DMS114 treated with DMSO at 0.1 percent for 48 hours (cell line): ENCODE results near the gene GSTM3.
"Not testable (repeated sequence)": the region's sequence is repeated elsewhere in the genome, so short reads cannot be mapped to it uniquely, and the experiment has no call there.

Source experiments
- DNase-seq: peaks from one replicate; lab custom pipeline; 2025; ENCODE audit not compliant: unreplicated experiment; lab: John Stamatoyannopoulos, UW

The GSTM3 gene

GRCh38 chr1:109762821-109763645, 22.2 kb upstream of the GSTM3 start:
- DNase-seq = no peak

GRCh38 chr1:109762039-109762585, 21.3 kb upstream of the GSTM3 start:
- DNase-seq = no peak

- DNase-seq = no peak
Measured at GRCh38 chr1:109761227-109762038, 20.6 kb upstream of the GSTM3 start.

- no peak for DNase-seq
Measured at GRCh38 chr1:109760581-109761226, 19.9 kb upstream of the GSTM3 start.

- no peak for DNase-seq
Measured at GRCh38 chr1:109759513-109760334, 18.9 kb upstream of the GSTM3 start.

GRCh38 chr1:109757936-109758786, 17.3 kb upstream of the GSTM3 start:
- no peak for DNase-seq

GRCh38 chr1:109756848-109757521, 16.1 kb upstream of the GSTM3 start:
- no peak for DNase-seq

GRCh38 chr1:109756325-109756724, 15.5 kb upstream of the GSTM3 start:
- not testable (repeated sequence) for DNase-seq

- no peak for DNase-seq
Measured at GRCh38 chr1:109754738-109755137, 13.9 kb upstream of the GSTM3 start.

GRCh38 chr1:109751531-109752260, 10.9 kb upstream of the GSTM3 start:
- no peak for DNase-seq

- no peak for DNase-seq
Measured at GRCh38 chr1:109750920-109751319, 10.1 kb upstream of the GSTM3 start.

- DNase-seq = no peak
Measured at GRCh38 chr1:109750241-109750882, 9.5 kb upstream of the GSTM3 start.

- no peak for DNase-seq
Measured at GRCh38 chr1:109749221-109749620, 8.4 kb upstream of the GSTM3 start.

- DNase-seq = not testable (repeated sequence)
Measured at GRCh38 chr1:109748311-109748710, 7.5 kb upstream of the GSTM3 start.

GRCh38 chr1:109739738-109740614, 862 bp downstream of the GSTM3 start:
- DNase-seq = peak; percentile 73

GRCh38 chr1:109733236-109733870, 7.5 kb downstream of the GSTM3 start:
- DNase-seq = no peak
